Left cardiac atrium (tissue), 4 donors: ENCODE results near the gene NUTM2E. TPM values are rescaled to one million over a fixed set of nuclear protein-coding genes. Genes with fewer than 3 reads are reported as not detected.
"Not testable (repeated sequence)": the region's sequence is repeated elsewhere in the genome, so short reads cannot be mapped to it uniquely, and the experiment has no call there.

Experiments used
- ATAC-seq, 2 donors: fragments of 200-7000 bp; cut with Tn5 transposase; one replicate each; pipeline ENCODE4 v1.9.1; 2020; ENCODE audit warnings: mild to moderate bottlenecking in 2 of 2, moderate library complexity in 2 of 2
- DNase-seq: peaks from one replicate; pipeline ENCODE4 v3.0.0-alpha.2; 2020
- intact Hi-C, 2 donors: fragments of 100-400 bp; cut with DNase I; formaldehyde crosslinking; loops; one replicate each; pipeline versions ENCODE4 v1.14.1 to v1.15.1; 2022 to 2023
- long read RNA-seq: library from polyadenylated mRNA; unstranded; transcript quantifications from one replicate; pipeline ENCODE4 v2.0.0, GENCODE V29; 2021
- total RNA-seq, 2 donors: library from RNA; stranded (reverse); fragmentation: NEBNext Ultra II Directional; extraction: Animal tissue kit (Norgen Biotek cat#: 25700); gene quantifications; one replicate each; pipeline ENCODE4 v1.2.1, GENCODE V29; 2021
- donor health status: DM: no; HTN: yes; CAD: no.
- donor health status: DM: no; HTN: yes; CAD: no; lungs with severe emphysema.
- donor health status: DM: yes; HTN: yes; CAD: no.
- donor health status: Dilated cardiomyopathy.

The NUTM2E gene, protein sequence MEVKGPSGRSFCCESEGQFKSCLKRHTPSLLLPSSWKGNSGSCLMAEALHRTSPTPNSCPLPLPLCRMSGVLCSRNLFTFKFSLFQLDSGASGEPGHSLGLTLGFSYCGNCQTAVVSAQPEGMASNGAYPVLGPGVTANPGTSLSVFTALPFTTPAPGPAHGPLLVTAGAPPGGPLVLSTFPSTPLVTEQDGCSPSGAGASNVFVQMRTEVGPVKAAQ (N-terminal part only)
- total RNA-seq, result not detected
- long read RNA-seq, result 0 reads

DNA sequence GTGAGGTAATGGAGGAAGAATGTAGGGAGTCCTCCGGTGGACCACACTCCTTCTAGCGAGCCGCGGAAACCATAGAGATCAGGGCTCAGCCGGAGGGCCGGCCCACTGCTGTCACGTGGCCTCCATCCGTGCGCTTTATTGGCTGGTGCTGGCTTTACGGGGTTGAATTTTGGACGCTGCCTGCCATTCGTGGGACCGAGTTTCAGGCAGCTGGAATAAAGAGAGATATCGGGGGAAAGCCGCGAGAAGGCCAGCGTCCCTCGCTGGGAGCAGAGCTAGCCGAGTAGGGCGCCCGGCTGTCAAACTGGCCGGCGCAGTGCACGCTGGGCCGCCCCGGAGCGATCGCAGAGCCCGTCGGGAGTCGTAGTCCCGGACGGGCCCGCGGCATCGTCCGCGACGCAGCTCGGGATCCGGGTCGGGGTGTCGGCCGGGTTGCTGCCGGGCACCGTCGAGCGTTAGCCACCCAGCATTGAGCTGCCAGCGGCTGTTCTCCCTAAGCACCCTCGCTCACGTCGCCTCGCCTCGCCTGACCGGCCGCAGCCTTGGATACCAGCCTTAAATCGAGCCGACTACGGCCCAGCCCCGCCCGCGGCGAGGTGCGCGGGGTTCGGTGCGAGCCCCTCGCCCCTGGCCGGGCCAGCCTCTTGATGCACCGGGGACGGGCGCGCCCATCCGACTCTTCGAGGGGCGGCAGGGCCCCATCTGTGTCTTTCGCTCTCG lies at the start of gene NUTM2E:
Gene NUTM2E (plus strand): TSS at position 244 of the 720 bp plus-strand sequence. CDS start 15,002 bp downstream, outside the sequence.
- DNase-seq (peak; percentile 81), ATAC-seq (peak; percentile 98 to 99)
- intact Hi-C loops, result not testable (repeated sequence)

DNA sequence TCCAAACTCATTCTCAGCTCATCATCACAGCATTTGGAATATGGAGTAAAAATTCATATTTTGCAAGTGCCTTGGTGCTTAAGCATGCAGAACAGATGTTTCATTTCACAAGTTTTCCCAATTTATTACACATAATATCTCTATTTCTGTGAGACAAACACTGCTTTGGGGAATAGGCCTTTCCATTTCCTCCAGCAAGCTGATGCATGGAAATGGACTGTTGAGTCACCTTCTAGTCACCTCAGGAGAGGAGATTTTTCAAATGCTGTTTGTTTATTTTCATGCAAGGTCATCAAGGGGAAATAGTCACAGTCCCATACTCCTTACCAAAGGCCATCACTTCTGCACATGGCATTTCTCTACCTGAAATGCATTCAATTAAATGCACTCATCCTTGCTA lies 48.5 kb upstream of the NUTM2E start:
- ATAC-seq, DNase-seq, intact Hi-C loops: not testable (repeated sequence)

DNA sequence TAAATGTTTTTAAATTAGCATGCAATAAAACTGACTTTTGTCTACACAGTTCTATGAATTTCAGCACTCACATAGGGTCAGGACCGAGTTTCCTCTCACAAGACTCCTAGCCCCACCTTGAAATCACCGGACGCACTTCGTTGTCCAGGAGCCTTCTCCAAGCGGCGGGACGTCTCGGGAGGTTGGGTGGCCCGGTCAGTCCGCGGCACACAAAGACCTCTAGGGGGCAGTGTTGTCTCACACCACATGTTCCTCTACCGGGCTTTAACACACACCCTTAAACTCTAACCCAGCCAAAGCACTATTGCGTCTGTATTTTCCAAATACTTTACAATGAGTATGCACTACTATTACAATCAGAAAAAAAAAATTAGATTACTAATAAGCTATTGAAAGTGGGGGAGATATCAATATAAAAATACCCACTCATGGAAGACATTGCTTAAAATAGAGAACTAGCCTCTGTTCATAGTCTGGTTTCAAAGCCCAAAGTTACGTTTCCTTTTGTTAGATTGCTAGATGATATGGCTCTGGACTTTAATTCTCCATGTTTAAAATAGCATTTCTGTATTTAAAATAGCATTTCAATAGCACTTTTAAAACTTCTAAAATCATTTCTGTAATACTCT lies 47.1 kb upstream of the NUTM2E start:
- intact Hi-C loops, result not testable (repeated sequence)
- DNase-seq, result peak; percentile 82
- ATAC-seq, result peak; percentile 83 to 98

DNA sequence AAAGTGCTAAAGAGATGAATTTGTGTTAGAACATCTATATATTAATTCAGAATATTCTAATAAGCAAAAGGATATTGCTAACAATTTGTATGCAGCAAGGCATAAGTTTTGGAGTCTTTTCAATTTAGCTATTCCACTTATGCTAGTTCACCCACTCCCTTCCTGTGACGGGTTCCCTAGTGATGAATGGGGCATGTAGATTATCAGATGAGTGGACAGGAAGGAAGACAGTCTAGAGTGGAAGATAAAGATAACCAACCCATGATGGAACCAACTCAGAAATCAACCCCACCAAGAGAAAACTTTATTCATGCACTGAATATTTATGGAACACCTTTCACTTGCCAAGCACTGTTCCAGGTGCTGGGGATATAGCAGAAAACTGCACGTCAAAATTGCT lies 46.5 kb upstream of the NUTM2E start:
- DNase-seq, intact Hi-C loops: not testable (repeated sequence)
- peak in 1 of 2 donors; percentile 39 for ATAC-seq

DNA sequence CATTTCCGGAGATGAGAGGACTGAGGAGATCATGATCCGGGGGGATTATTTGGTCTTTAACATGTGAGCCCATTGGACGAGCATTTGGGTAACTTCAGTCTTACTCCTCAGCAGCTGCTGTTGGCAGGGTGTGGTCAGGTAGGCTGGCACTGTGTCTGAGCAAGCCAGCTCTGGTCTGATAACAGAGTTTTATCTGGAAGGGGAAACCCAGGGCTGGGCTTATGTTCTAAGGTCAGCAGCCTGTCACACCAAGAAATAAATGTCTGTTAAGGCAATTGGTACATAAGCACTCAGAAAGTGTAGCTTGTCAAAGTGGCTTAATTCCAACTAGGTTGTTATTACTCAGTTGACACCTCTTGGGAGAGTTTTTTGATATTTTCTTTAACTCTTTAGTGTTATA lies 45.0 kb upstream of the NUTM2E start:
- peak in 1 of 2 donors; percentile 40 for ATAC-seq
- intact Hi-C loops, result not testable (repeated sequence)

DNA sequence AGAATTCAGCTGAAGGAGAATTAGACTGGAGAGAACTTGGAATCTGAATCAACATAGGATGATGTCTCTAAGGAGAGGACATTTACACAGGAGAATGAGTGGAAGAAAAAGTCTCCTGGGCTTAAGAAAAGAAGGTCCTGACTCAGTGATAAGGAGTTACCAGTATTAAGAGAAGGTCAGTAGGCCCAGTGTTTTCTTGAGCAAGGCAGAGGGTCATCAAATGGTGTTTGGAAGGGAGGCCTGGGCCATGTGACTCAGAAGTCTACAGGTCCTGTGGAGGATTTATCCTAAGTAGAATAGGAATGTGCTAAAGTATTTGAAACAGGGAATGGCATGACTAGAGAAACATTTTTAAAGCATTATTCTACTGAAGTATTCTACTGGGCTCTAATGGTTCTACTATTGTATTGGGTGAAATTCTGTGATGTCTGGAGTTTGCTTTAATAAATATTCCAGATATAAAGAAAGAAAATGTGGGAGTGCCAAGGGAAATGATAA lies 39.0 kb upstream of the NUTM2E start:
- ATAC-seq, result peak in 1 of 2 donors; percentile 51
- intact Hi-C loops, DNase-seq: not testable (repeated sequence)

More for the DNA sequence above, 45.0 kb upstream of the NUTM2E start:
- DNase-seq, result not testable (repeated sequence)

DNA sequence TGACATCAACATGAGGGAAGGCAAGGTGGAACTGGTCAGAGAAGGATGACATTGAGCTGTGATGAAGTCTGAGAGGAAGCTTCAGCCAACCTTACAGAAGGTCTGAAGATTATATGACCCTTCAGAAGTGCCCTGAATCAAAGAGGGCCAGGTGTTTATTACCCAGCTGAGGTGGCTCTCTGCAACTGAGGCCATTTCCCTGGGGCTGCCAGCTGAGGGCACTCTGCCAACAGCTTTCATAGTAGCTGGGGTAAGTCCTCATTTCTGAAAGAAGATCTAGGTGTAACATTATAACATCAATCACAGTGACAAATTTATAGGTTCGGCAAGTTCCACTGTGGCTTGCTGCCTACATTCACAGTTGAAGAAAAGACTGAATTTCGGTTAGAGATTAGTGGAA lies 37.2 kb upstream of the NUTM2E start:
- ATAC-seq, intact Hi-C loops, DNase-seq: not testable (repeated sequence)

DNA sequence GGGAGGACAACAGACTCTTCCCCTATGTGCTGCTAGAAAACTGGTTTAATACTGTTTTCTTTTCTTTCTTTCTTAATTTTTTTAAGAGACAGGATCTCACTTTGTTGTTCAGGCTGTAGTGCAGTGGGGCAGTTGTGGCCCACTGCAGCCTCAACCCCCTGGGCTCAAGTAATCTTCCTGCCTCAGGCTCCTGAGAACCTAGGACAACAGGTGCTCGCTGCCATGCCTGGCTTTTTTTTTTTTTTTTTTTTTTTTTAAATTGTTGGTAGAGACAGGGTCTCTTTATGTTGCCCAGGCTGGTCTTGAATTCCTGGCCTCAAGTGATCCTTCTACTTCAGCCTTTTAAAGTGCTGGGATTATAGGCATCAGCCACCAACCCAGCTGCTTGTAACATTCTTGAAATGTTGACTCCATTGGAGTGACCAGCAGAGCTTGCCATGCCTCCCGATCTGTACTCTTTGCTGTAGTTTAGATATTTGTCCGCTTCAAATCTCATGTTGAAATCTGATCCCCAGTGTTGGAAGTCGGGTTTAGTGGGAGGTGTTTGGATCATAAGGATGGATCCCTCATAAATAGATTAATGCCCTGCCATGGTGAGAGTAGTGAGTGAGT lies 34.5 kb upstream of the NUTM2E start:
- intact Hi-C loops, ATAC-seq, DNase-seq: not testable (repeated sequence)

DNA sequence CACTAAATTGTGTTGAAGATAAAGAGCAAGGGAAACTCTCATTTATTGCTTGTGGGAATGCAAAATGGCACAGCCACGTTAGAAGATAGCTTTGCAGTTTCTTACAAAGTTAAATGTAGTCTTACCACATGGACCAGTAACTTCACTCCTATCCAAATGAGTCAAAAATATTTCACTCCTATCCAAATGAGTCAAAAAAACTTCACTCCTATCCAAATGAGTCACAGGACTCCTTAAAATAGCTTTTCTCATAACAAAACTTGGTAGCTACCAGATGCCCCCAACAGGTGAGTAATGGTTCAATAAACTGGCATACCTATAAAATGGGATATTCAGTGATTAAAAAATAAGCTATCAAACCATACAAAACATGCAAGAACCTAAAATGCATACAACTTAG lies 27.2 kb upstream of the NUTM2E start:
- peak in 1 of 2 donors; percentile 66 for ATAC-seq
- DNase-seq, intact Hi-C loops: not testable (repeated sequence)

DNA sequence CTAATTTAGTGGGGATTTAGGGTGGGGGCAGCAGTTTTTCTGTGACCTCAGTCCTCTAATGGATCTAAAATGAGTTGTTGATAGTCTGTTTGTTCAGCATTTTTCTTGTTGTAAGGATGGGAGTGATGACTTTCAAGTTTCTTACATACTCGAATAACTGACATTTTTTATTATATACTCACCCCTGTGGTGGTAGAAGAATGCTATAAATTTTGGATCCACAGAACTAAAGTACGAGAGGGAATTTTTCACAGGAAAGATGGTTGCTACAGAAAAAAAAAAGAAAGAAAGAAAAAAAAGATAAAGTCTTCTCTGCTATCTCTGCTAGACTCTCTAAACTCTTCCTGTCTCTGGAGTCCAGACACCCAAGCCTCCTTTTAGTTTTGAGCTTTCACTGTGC lies 20.7 kb upstream of the NUTM2E start:
- intact Hi-C loops, ATAC-seq, DNase-seq: not testable (repeated sequence)

DNA sequence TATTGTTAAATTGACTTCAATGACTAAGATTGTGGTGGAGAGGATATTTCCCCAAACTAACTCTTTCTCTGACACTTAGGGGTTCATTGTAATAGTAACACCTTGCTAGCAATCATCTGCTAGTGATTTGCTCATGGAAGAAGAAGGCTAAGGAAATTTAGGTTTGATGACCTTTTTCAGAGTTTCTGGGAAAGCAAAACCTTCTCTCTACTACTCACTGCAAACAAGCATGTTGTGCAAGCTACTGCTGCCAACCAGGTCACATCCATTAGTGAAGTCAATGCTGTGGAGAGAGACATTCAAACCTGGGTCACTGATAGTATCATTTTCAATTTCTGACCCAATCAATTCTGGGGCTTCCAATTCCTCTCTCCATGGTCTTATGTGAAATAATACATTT lies 14.6 kb upstream of the NUTM2E start:
- ATAC-seq, DNase-seq, intact Hi-C loops: not testable (repeated sequence)

DNA sequence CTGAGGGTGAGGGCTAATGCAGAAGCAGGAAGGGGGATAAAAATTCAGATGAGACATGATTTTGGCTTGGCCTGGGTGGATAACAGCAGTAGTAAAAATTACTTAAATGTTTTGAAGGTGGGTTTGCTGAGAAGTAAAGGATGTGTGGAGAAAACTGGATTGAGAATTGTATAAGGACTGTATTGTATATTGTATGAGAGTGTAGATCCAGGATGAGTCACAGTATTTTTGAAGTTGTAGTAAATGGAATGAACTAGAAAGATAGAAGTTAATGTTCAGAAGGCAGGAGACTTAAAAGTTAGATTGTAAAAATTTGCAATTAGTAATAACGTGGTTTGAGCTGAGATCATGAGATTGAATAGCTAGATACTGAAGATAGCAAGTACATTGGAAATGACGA lies 10.2 kb upstream of the NUTM2E start:
- DNase-seq, ATAC-seq, intact Hi-C loops: not testable (repeated sequence)

DNA sequence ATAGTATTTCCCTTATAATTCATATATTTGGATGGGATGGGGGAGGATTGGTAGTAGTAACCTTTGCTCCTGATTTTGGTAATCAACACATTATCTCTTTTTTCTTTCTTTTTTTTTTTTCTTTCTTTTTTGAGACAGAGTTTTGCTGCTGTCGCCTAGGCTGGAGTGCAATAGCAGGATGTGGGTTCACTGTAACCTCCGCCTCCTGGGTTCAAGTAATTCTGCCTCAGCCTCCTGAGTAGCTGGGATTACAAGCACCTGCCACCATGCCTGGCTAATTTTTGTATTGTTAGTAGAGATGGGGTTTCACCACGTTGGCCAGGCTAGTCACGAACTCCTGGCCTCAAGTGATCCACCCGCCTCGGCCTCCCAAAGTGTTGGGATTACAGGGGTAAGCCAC lies 3.2 kb upstream of the NUTM2E start:
- intact Hi-C loops, ATAC-seq, DNase-seq: not testable (repeated sequence)

DNA sequence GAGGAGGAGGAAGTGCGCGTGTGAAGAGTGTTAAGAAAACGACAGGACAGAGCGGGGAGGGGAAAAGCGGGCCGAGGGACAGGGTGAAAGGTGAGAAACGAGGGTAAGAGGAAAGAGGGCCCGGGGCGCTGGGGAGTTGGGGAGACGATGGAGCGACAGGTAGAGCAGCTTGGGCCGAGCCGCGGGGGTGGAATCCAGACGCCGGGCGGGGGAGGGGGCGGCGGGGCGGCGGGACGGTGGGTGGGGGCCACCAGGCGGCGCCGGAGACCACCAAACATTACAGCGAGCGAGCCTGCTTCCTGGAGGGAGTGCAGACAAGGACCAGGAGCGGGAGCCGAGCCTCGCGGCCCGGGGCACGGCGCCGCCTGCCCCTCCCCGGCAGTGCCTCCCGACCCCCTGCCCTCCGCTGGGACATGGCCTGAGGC lies 940 bp upstream of the NUTM2E start:
- peak; percentile 62 to 67 for ATAC-seq
- DNase-seq, result peak; percentile 29
- intact Hi-C loops, result not testable (repeated sequence)

DNA sequence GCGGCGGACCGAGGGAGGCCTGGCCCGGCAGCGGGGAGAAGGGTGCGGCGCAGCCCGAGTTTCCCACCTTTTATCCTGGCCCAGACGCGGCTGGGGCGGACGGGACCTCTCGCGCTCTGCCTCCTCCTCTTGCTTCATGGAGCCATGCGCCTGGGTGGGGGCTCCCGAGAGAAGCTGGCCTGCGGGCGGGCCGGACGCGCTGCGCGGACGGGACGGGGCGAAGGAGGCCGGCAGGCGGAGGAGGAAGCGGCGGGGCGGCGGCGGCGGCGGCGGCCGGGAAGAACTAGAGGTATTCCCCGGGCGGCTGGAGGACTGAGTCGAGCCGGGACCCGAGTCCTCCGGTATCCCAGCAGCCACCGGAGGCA lies 426 bp upstream of the NUTM2E start:
- intact Hi-C loops, result not testable (repeated sequence)
- peak; percentile 28 for DNase-seq
- peak in 1 of 2 donors; percentile 19 for ATAC-seq

DNA sequence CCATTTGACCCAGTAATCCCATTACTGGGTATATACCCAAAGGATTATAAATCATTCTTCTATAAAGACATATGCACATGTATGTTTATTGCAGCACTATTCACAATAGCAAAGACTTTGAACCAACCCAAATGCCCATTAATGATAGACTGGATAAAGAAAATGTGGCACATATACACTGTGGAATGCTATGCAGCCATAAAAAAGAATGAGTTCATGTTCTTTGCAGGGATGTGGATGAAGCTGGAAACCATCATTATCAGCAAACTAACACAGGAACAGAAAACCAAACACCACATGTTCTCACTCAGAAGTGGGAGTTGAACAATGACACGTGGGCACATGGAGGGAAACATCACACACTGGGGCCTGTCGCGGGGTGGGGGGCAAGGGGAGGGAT lies 7.3 kb downstream of the NUTM2E start:
- ATAC-seq, DNase-seq, intact Hi-C loops: not testable (repeated sequence)

DNA sequence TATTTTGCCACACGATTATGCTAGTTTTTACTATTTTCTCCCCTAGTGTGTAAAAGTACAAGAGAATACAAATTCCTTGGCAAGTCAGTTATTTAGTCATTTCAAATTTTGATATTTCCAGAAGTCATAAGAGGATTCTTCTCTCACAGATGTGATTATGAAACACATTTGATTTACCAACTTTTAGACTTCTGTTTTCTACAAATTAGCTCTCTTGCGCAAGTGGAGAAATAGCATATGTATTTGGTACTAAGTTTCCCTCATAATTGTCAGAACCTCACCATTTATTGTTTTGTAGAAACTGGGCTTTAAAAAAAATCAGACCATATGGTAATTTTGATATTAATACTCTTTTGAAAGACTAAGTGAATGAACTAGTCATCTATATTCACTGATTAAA lies 9.4 kb downstream of the NUTM2E start:
- ATAC-seq, DNase-seq, intact Hi-C loops: not testable (repeated sequence)

DNA sequence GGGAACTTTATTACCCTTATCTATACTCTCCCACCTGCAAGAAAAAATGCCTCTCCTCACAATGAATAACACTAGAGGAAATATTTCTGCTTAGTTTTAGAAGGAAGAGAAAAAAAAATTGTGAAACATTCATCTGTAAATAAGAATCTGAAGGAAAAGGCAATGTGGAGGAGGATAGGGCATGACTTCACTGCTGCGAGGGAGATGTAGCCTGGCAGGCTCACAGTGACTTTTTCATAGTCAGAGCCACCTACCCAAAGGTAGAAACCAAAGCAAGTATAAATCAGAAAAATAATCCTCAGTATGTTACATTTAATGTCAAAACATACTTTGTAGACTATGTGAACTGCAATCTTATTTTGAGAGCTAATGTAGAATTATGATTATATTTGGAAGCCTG lies 10.4 kb downstream of the NUTM2E start:
- DNase-seq, result not testable (repeated sequence)

DNA sequence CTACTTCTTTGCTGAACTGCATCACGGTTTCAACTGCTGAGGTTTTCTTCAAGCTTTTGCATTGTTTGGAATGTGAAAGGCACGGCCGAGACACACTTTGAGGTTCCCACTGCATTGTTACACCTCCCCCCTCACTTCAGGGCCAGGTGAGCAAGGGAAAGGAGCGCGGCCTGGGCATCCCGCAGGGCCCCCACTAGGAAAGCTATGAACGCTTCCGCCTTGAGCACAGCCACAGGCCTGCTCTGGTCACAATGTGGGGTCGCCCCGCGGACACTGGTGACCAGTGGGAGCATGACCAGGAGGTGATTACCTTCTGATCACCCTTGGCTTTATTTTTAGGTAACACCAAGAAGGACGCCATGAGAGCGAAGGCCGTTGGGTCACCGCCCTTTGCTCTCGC lies 11.9 kb downstream of the NUTM2E start:
- ATAC-seq, intact Hi-C loops, DNase-seq: not testable (repeated sequence)

More for the DNA sequence above, 10.4 kb downstream of the NUTM2E start:
- ATAC-seq, intact Hi-C loops: not testable (repeated sequence)
